HCT116 (cell line): ENCODE results near the gene KASH5. TPM values are rescaled to one million over a fixed set of nuclear protein-coding genes. Genes with fewer than 3 reads are reported as not detected.

Experiments
- ATAC-seq: fragments of 200-7000 bp; cut with Tn5 transposase; 2 replicates; pipeline ENCODE4 v1.9.1; 2020; ENCODE audit warnings: mild to moderate bottlenecking, moderate library complexity
- BruUV-seq: library from RNA; stranded (reverse); fragments of 400-500 nt; replicated peaks from 2 replicates; lab custom pipeline; 2021; lab: Mats Ljungman, UMichigan
- CTCF ChIA-PET: fragments of 300-600 bp; sonication (Branson Sonifier 250); formaldehyde crosslinking; loops from one replicate; lab custom pipeline; 2021; ENCODE audit warnings: antibody characterized with exemption; lab: Charles Lee
- POLR2A ChIA-PET: fragments of 300-600, 350-600 bp; sonication (Branson Sonifier 250); formaldehyde crosslinking; loops from one replicate; lab custom pipeline; 2021; ENCODE audit warnings: antibody characterized with exemption; lab: Charles Lee
- RAD21 ChIA-PET, 2 experiments: fragments of 300-600 bp; sonication (Branson Sonifier 250); formaldehyde crosslinking; loops; one replicate each; lab custom pipeline; 2023; ENCODE audit warnings: low total read pairs in 2 of 2; ENCODE audit not compliant: uncharacterized antibody in 2 of 2, unreplicated experiment in 2 of 2, low non-redundant PET in 1 of 2; lab: Charles Lee
- DNase-seq: peaks from one replicate; pipeline ENCODE4 v3.0.0-alpha.2; 2010; ENCODE audit warnings: low read depth, low spot score
- H2AFZ ChIP-seq: fragments of 200-600 bp; shearing (Covaris generic), sonication (generic); 2 replicates; pipeline ENCODE4 v1.6.1; 2017; ENCODE audit warnings: low read depth, mixed run types, mixed read lengths, antibody characterized with exemption, low read length; ENCODE audit not compliant: poor library complexity, severe bottlenecking
- H3K27ac ChIP-seq: 2 replicates; pipeline ENCODE4 v1.5.1; 2012; ENCODE audit warnings: low read depth, low read length
- H3K27me3 ChIP-seq: fragments of 200-600 bp; sonication (generic); 2 replicates; pipeline ENCODE4 v1.6.1; 2016; ENCODE audit warnings: mixed run types, low read length, mixed read lengths; ENCODE audit not compliant: insufficient read depth
- H3K36me3 ChIP-seq, 2 experiments: fragments of 200-500 bp in 1 of 2; fragments of 200-600 bp in 1 of 2; sonication (Bioruptor generic) in 1 of 2; sonication (generic) in 1 of 2; 2 replicates each; pipeline versions ENCODE4 v1.5.1 to v1.6.1; 2014 to 2016; ENCODE audit warnings: low read length in 2 of 2, inconsistent platforms in 1 of 2, mixed read lengths in 1 of 2, mixed run types in 1 of 2; ENCODE audit not compliant: insufficient read depth in 2 of 2, control insufficient read depth in 1 of 2
- H3K4me1 ChIP-seq, 2 experiments: fragments of 200-600 bp in 1 of 2; sonication (generic) in 1 of 2; 2 replicates each; pipeline versions ENCODE4 v1.5.1 to v1.6.1; 2012 to 2017; ENCODE audit warnings: low read length in 2 of 2, inconsistent platforms in 1 of 2, mild to moderate bottlenecking in 1 of 2, mixed read lengths in 1 of 2, mixed run types in 1 of 2, moderate library complexity in 1 of 2; ENCODE audit not compliant: insufficient read depth in 2 of 2, control insufficient read depth in 1 of 2
- H3K4me2 ChIP-seq: fragments of 200-600 bp; sonication (generic); 2 replicates; pipeline ENCODE4 v1.6.1; 2017; ENCODE audit warnings: mixed run types, low read length, mixed read lengths
- H3K4me3 ChIP-seq, 2 experiments: fragments of 200-600 bp in 1 of 2; sonication (generic) in 1 of 2; replicated peaks in 1 of 2; 2 replicates each; pipeline ENCODE4 v1.5.1; 2011 to 2016; ENCODE audit warnings: low read length in 2 of 2, control low read depth in 1 of 2, low read depth in 1 of 2, mild to moderate bottlenecking in 1 of 2, mixed read lengths in 1 of 2, mixed run types in 1 of 2
- H3K79me2 ChIP-seq: fragments of 200-600 bp; sonication (generic); 2 replicates; pipeline ENCODE4 v1.6.1; 2017; ENCODE audit warnings: mild to moderate bottlenecking, mixed run types, low read length, moderate library complexity, mixed read lengths; ENCODE audit not compliant: insufficient read depth
- H3K9ac ChIP-seq: fragments of 200-600 bp; sonication (generic); 2 replicates; pipeline ENCODE4 v1.6.1; 2016; ENCODE audit warnings: low read length, mixed read lengths
- H3K9me2 ChIP-seq: fragments of 200-600 bp; sonication (generic), shearing (Covaris generic); 2 replicates; pipeline ENCODE4 v1.6.1; 2017; ENCODE audit warnings: mixed run types, mild to moderate bottlenecking, moderate library complexity; ENCODE audit not compliant: insufficient read depth
- H3K9me3 ChIP-seq, 2 experiments: fragments of 200-500 bp in 1 of 2; fragments of 200-600 bp in 1 of 2; sonication (Bioruptor generic) in 1 of 2; sonication (generic) in 1 of 2; 2 replicates each; pipeline ENCODE4 v1.6.1; 2014 to 2017; ENCODE audit warnings: low read length in 2 of 2, mixed read lengths in 2 of 2, inconsistent platforms in 1 of 2, low read depth in 1 of 2, mild to moderate bottlenecking in 1 of 2, mixed run types in 1 of 2, moderate library complexity in 1 of 2; ENCODE audit not compliant: control insufficient read depth in 1 of 2, insufficient read depth in 1 of 2
- H4K20me1 ChIP-seq: fragments of 200-600 bp; sonication (generic), shearing (Covaris generic); 2 replicates; pipeline ENCODE4 v1.6.1; 2017; ENCODE audit warnings: mixed run types, mild to moderate bottlenecking, moderate library complexity; ENCODE audit not compliant: insufficient read depth
- ATF3 ChIP-seq: IDR thresholded peaks from 2 replicates; pipeline ENCODE4 v1.6.1; 2012
- CEBPB ChIP-seq: IDR thresholded peaks from 2 replicates; pipeline ENCODE4 v1.6.1; 2012; ENCODE audit warnings: low read depth
- CTCF ChIP-seq, 3 experiments: fragments of 200-600 bp in 1 of 3; sonication (generic) in 1 of 3; IDR thresholded peaks in 2 of 3; conservative IDR thresholded peaks in 1 of 3; 2 replicates each; pipeline ENCODE4 v1.5.1; 2012 to 2017; ENCODE audit warnings: low read depth in 2 of 3, low read length in 2 of 3, antibody characterized with exemption in 1 of 3, borderline replicate concordance in 1 of 3, control low read depth in 1 of 3, mild to moderate bottlenecking in 1 of 3, mixed read lengths in 1 of 3, mixed run types in 1 of 3, moderate library complexity in 1 of 3; ENCODE audit not compliant: insufficient read depth in 1 of 3
- EZH2 ChIP-seq: fragments of 200-600 bp; sonication (generic); IDR thresholded peaks from 2 replicates; pipeline ENCODE4 v1.6.1; 2017; ENCODE audit warnings: antibody characterized with exemption, mixed run types
- EZH2phosphoT487 ChIP-seq: fragments of 200-600 bp; IDR thresholded peaks from 2 replicates; pipeline ENCODE4 v1.6.1; 2018; ENCODE audit warnings: antibody characterized with exemption, borderline replicate concordance
- FOSL1 ChIP-seq: IDR thresholded peaks from 2 replicates; pipeline ENCODE4 v1.6.1; 2012; ENCODE audit warnings: low read depth
- MAX ChIP-seq: IDR thresholded peaks from 2 replicates; pipeline ENCODE4 v1.6.1; 2012
- POLR2A ChIP-seq: IDR thresholded peaks from 2 replicates; pipeline ENCODE4 v1.7.0; 2011; ENCODE audit warnings: borderline replicate concordance; ENCODE audit not compliant: insufficient read depth, insufficient read length; ENCODE audit errors: extremely low read depth
- RAD21 ChIP-seq: IDR thresholded peaks from 2 replicates; pipeline ENCODE4 v1.6.1; 2012; ENCODE audit warnings: low read depth, mild to moderate bottlenecking
- REST ChIP-seq: IDR thresholded peaks from 2 replicates; pipeline ENCODE4 v1.6.1; 2012; ENCODE audit warnings: low read depth
- SIN3A ChIP-seq: IDR thresholded peaks from 2 replicates; pipeline ENCODE4 v1.6.1; 2012; ENCODE audit warnings: low read depth
- TCF7L2 ChIP-seq: IDR thresholded peaks from 2 replicates; pipeline ENCODE4 v1.7.0; 2011; ENCODE audit warnings: borderline replicate concordance, inconsistent platforms; ENCODE audit not compliant: insufficient read depth, insufficient read length; ENCODE audit errors: extremely low read depth
- ZBTB33 ChIP-seq: IDR thresholded peaks from 2 replicates; pipeline ENCODE4 v1.6.1; 2011; ENCODE audit warnings: mild to moderate bottlenecking, low read length, moderate library complexity; ENCODE audit not compliant: insufficient replicate concordance; ENCODE audit errors: extremely low read depth
- intact Hi-C: fragments of 100-400 bp; cut with micrococcal nuclease; formaldehyde crosslinking; loops from 2 replicates; pipeline ENCODE4 v1.10.0; 2022
- total RNA-seq: library from RNA; stranded (reverse); gene quantifications from one replicate; pipeline ENCODE4 v1.2.1, GENCODE V29; 2021; ENCODE audit not compliant: unreplicated experiment

KASH5 gene
- total RNA-seq, 1 experiment from 2014 or later = not detected

GRCh38 chr19:49344505-49345423 is 43.3 kb upstream of the KASH5 start:
- CTCF ChIA-PET = no interaction called here
- intact Hi-C loops = no loop called here
- no peak for TF ChIP-seq ZBTB33
- TF ChIP-seq RAD21 = no peak
- TF ChIP-seq MAX = no peak
- no peak for TF ChIP-seq CTCF (IDR thresholded peaks at IDR 0.05 in 2 of 3, conservative IDR thresholded peaks at IDR 0.05 in 1 of 3; ENCODE audit: borderline replicate concordance in 1 of 3, insufficient read depth in 1 of 3, low read depth in 2 of 3, low read length in 2 of 3)
- TF ChIP-seq REST = no peak
- TF ChIP-seq CEBPB = no peak
- TF ChIP-seq TCF7L2 = no peak
- TF ChIP-seq POLR2A = no peak
- TF ChIP-seq FOSL1 = no peak
- TF ChIP-seq SIN3A = no peak
- no peak for TF ChIP-seq EZH2
- TF ChIP-seq ATF3 = no peak
- TF ChIP-seq EZH2phosphoT487 = no peak
- Histone ChIP-seq H3K79me2 (no peaks in the 10 kb centered on the region), H3K9ac (no peak overlapping the region), H4K20me1 (no peaks in the 10 kb centered on the region), H3K36me3 (peaks cover 35 to 36% of the 10 kb centered on the region in 2 experiments), H3K9me3 (no peaks in the 10 kb centered on the region), H3K4me3 (no peak overlapping the region), H3K4me1 (no peaks in the 10 kb centered on the region), H3K27ac (no peak overlapping the region), H2AFZ (no peak overlapping the region), H3K4me2 (no peak overlapping the region), H3K27me3 (no peaks in the 10 kb centered on the region), H3K9me2 (no peaks in the 10 kb centered on the region)
- RAD21 ChIA-PET = no interaction called here
- BruUV-seq = no TSS peak
- DNase-seq = no peak
- no peak for ATAC-seq
- POLR2A ChIA-PET = interaction anchor here (0.5 kb wide), 1 partner anchor 102 kb away, joined by 3 read pairs; no protein-coding TSS in a partner anchor
